ENCODE data around the gene EMC10.

EMC10 gene

GRCh38 chr19:50511069-50511822 lies 34.9 kb downstream of the EMC10 start, which contains the start of gene JOSD2 (continued):
- TF ChIP-seq ZBTB10 (tag by site-specific recombination; IDR thresholded peaks at IDR 0.05) (peak; percentile 84), ZNF544 (tag by site-specific recombination; IDR thresholded peaks at IDR 0.05) (no peak), ZNF311 (tag by site-specific recombination; IDR thresholded peaks at IDR 0.05; ENCODE audit: borderline replicate concordance) (no peak), SP3 (tag by site-specific recombination; IDR thresholded peaks at IDR 0.05) (peak; percentile 93), ZNF654 (tag by site-specific recombination; IDR thresholded peaks at IDR 0.05; ENCODE audit: low read depth) (no peak), ZNF610 (tag by site-specific recombination; IDR thresholded peaks at IDR 0.05; ENCODE audit: borderline replicate concordance) (peak; percentile 66; the same call in 1 of the 2 replicates), KLF10 (tag by site-specific recombination; IDR thresholded peaks at IDR 0.05) (peak; percentile 80), ZEB2 (tag by site-specific recombination; IDR thresholded peaks at IDR 0.05) (0 out of 2 replicates have a peak, but pooled peaks have one; percentile 75)

GRCh38 chr19:50512112-50512998 lies 36.0 kb downstream of the EMC10 start:
- POLR2A ChIA-PET = interaction anchor here (0.7 to 1.5 kb wide), 3 partner anchors 33 to 157 kb away, joined by 3 to 7 read pairs (median 5); no protein-coding TSS in a partner anchor
- CTCF ChIA-PET = interaction anchor here (0.9 to 2.7 kb wide), 4 partner anchors 16 to 144 kb away, joined by 3 to 11 read pairs (median 6); no protein-coding TSS in a partner anchor
- no peak for TF ChIP-seq ZNF223 (tag by site-specific recombination; IDR thresholded peaks at IDR 0.05)
- no peak for TF ChIP-seq PRDM1 (tag by site-specific recombination; IDR thresholded peaks at IDR 0.05)
- no peak for TF ChIP-seq ZNF560 (tag by site-specific recombination; IDR thresholded peaks at IDR 0.05; ENCODE audit: borderline replicate concordance)
- no peak for TF ChIP-seq ZSCAN18 (tag by site-specific recombination; IDR thresholded peaks at IDR 0.05)
- no peak for TF ChIP-seq ZNF221 (tag by site-specific recombination; IDR thresholded peaks at IDR 0.05; ENCODE audit: borderline replicate concordance)
- TF ChIP-seq ZBTB11 (tag by site-specific recombination; conservative IDR thresholded peaks at IDR 0.05; ENCODE audit: low read depth) = no peak
- TF ChIP-seq ZNF174 (tag by site-specific recombination; IDR thresholded peaks at IDR 0.05) = no peak
- TF ChIP-seq KLF9 (tag by site-specific recombination; IDR thresholded peaks at IDR 0.05; ENCODE audit: low read depth) = no peak
- TF ChIP-seq GLIS1 (tag by site-specific recombination; IDR thresholded peaks at IDR 0.05) = 0 out of 2 replicates have a peak, but pooled peaks have one; percentile 17
- TF ChIP-seq ZIC2 (tag by site-specific recombination; IDR thresholded peaks at IDR 0.05) = peak; percentile 17; the same call in 1 of the 2 replicates
- TF ChIP-seq TSHZ1 (tag by site-specific recombination; IDR thresholded peaks at IDR 0.05; ENCODE audit: borderline replicate concordance) = no peak
- no peak for TF ChIP-seq ZNF157 (tag by site-specific recombination; IDR thresholded peaks at IDR 0.05)
- TF ChIP-seq ZNF311 (tag by site-specific recombination; IDR thresholded peaks at IDR 0.05; ENCODE audit: borderline replicate concordance) = no peak
- TF ChIP-seq ZNF48 (tag by site-specific recombination; IDR thresholded peaks at IDR 0.05) = no peak

More at GRCh38 chr19:50512112-50512998, 36.0 kb downstream of the EMC10 start:
- Histone ChIP-seq H3K4me1 (ENCODE audit: control insufficient read depth, insufficient read depth, low read length) (peaks cover 5% of the 10 kb centered on the region), H3K27ac (ENCODE audit: extremely low read depth, low read depth, low read length) (peak overlapping the region; percentile 76; the same call in 1 of the 2 replicates), H3K36me3 (ENCODE audit: control insufficient read depth in 2 of 2, insufficient read depth in 1 of 2, low read length in 2 of 2) (no peaks in the 10 kb centered on the region), H3K9me3 (ENCODE audit: control insufficient read depth, insufficient read depth, low read depth, low read length) (no peaks in the 10 kb centered on the region), H3K4me3 (ENCODE audit: low read depth, low read length) (no peak overlapping the region)

All from HEK293 (cell line).